GM19324 (cell line): ENCODE data around the gene CRACDL.

Experiments used
- ATAC-seq: cut with Tn5 transposase; IDR thresholded peaks from one replicate; pipeline ENCODE4 v1.9.1; 2021; ENCODE audit warnings: mild to moderate bottlenecking, moderate library complexity; ENCODE audit not compliant: unreplicated experiment, low FRiP score

The CRACDL gene

DNA sequence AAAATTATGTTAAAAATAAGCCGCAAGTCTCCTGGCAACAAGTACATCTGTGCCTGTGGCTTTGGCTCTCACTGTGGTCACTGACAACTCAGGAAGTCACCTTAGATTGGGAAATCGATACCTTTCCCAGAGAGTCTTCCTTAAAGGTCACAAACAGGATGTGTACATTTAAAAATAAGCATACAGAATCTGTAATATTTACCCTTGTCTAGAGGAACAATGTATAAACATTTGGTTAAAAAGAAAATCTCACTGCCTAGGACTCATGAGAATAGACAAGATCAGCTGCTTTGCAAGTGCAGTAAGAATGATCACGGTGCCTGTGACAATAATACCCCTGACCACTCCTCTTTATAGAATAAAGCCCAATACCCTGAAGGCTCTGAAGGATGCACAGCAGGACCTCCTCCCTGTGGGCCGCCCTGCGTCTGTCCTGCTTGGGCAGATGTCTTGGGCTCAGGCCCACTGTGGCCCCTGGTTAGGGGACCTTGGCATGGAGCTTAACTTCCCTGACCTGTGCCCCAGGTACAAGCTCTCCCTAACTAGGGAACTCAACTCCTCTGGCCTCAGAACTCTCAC lies 107.1 kb downstream of the CRACDL start:
- no peak for ATAC-seq

DNA sequence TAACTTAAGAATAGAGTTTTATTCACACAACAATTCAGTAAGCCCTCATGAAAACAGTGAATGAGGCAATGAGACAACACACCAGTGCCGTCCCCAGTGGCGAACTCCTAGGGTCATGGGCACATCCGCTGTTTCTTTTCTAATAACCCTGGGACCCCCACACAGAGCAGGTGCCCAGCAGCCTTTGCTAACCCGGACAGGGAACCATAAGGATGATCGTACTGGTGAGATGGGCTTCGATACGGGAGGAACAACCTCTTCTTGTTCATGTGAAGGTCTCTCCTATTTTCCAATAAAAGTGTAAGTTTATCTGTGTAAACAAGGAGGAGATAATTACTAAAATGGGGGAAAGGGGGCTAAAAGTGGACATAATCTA lies 107.7 kb downstream of the CRACDL start:
- ATAC-seq, result no peak

DNA sequence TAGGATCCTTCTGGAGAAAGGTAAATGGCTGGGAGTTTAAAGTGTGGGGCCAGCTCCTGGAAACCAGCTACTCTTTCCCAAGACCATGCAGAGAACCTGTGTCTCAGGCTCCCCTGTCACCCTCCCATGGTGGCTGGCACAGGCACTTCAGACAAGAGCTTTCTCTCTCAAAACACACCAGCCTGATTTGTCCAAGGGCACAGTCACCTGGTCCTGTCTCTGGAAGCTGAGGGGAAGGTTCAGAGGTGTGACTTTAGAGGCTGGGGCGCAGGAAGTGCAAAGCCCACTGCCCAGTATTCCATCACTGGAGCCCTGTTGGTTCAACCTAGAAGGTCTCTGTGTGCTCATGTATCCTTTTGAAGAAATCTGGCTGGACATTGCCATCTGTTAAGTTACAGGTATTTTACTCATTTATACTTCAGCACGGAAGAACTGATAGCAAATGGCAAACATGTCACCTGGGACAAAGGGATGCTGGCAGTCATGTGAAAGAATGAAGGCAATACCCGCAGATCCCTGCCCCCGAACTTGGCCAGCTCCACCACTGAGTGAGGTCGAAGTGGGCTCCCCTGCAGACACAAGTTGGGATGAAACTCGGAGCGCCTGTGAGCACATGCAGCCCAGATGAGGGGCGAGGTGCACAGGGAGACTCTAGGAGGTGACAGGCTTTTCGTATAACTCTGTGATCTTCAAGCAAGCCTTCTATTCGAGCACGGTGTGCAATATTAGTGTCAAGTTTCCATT lies 108.2 kb downstream of the CRACDL start:
- ATAC-seq, result no peak

DNA sequence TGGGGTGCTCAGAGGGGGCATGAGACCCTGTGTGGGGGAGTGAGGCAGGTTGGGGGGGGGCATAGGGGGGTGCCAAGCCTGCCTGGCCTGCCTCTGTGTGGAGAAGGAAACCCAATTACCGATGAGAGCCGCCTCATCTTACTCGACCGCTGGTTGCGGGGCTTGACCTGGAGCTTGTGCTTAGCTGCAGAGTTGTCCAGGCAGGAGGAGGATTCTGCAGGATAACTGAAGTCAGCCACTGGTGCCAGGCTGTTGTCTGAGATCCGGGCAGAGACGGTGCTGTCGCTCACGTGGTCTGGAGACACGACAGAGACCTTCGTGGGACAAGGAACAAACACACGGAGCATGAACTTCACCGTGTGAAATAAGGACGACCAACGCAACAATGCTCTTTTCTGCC lies 109.2 kb downstream of the CRACDL start:
- no peak for ATAC-seq

DNA sequence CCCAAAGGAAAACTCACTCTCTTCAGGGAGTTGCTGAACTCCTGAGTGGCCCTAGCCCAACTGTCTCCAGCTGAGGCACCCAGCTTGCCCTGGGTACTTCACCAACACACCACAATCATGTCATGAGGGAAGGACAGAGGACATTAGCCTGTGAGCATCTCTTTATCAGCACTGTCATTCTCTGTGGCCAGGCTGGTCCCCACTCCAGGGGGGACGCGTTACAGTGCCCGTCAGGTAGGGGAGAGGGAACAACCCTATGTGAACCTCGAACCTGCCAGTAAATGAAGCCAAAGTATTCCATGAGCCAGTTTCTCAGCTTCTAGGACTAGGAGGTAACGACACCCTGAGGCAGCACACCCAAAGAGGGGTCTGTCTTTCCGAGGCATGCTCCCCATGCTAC lies 110.2 kb downstream of the CRACDL start:
- no peak for ATAC-seq

DNA sequence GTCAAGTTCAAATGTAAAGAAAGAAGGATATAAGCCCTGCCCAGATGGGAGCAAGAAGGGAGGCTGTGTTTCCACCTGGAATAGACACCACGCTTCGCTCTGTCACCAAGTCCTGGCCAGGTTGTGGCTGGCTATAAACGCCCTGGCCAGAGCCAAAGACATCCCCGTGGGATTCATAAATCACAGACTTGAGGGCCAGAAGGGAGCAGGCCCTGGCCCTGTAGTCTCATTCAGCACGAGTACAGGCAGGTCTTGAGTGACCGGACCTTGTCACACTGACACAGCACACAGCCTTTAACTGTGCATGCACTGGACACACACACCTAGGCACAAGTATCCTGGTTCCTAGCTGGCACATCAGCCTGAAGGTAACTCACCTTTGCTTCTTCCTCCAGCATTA lies 110.6 kb downstream of the CRACDL start:
- ATAC-seq, result no peak

DNA sequence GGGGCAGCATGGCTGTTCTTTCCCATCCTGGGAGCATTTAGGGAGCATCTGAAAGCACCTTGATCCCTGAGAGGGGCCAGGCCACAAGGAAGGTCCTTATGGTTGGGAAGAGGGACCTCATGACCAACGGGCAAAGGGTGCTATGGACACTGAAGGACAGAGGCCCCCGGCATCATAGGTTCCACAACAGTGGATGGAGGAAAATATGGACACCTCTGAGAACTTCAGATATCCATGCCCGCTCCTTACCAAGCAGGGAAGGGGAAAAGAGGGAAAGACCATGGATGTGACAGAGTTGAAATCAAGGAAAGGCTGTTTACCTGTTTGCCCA lies 111.0 kb downstream of the CRACDL start:
- no peak for ATAC-seq

DNA sequence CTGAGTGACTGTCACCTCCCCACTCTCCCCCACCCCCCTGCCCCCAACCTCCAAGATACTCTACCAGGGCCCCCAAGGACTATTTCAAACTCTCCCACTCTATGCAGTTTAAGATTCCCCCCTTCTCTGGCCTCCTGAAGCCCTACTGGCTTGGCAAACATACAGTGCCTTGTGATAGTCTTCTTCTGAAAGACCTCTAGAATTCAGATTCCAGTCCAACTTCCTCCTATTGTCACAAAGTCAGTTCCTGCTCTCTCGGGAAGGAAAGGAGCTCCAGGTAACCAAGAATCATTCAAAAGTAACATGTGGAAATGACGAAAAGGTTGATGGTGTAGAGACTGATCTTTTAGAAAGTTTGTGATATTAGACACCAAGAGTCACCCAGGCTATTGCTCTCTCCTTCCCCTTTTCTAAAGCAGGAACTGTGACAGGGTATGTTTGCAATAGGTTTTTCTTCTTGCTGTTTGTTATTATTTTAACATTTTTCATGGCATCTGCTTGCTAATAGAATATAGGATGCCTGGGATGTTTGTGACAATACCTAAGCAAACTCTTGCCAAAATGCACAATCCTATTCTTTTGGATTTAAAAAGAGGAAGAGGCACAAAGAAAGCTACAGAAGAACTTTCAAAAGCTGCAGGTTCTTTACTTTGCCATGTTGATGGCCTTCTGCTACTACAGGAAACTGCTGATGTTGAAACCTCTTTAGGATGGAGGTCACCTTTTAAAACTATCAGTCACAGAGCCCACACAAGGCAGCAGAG lies 111.6 kb downstream of the CRACDL start:
- ATAC-seq, result no peak

DNA sequence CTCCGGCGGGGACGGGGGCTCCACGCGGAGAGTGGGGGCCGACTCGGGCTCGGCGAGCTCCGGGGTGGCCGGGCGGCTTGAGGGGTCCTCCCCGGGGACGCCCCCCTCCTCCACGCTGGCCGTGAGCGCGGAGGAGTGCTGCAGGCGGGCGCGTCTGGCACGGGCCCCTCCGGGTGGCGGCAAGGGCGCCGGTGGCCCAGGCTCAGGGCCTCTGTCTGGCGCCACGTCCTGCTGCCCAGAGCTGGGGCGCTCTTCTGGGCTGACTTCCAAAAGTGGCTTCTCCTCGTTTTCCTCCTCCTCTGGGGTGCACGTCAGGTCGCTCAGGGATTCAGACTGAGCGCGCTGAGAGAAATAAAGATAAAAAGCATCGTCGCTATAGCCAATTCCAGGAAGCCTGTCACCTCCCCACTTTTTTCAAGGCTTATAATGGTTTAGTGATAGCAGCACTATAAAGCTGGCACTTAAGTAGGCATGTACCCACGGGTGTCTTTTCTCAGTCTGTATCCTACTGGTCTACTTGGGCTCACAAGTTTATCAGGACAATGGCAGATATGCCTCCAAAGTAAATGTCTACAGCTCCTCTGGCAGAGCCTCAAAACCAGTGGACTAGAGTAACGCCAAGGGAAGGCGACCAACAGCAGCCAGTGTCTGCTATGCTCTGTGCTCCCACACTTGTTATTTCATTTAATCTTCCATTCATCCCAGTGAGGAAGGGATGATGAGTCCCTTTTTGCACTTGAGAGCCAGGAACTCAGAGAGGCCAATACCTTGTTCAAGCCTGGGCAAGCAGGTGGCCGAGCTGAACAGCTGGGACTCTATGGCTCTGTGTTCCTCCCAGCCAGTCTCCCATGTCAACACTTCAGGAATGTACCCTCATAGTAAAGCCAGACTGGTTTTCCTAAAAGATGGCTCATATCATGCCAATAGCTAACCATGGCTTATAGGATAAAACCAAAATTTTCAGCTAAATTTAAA lies 112.5 kb downstream of the CRACDL start:
- no peak for ATAC-seq

DNA sequence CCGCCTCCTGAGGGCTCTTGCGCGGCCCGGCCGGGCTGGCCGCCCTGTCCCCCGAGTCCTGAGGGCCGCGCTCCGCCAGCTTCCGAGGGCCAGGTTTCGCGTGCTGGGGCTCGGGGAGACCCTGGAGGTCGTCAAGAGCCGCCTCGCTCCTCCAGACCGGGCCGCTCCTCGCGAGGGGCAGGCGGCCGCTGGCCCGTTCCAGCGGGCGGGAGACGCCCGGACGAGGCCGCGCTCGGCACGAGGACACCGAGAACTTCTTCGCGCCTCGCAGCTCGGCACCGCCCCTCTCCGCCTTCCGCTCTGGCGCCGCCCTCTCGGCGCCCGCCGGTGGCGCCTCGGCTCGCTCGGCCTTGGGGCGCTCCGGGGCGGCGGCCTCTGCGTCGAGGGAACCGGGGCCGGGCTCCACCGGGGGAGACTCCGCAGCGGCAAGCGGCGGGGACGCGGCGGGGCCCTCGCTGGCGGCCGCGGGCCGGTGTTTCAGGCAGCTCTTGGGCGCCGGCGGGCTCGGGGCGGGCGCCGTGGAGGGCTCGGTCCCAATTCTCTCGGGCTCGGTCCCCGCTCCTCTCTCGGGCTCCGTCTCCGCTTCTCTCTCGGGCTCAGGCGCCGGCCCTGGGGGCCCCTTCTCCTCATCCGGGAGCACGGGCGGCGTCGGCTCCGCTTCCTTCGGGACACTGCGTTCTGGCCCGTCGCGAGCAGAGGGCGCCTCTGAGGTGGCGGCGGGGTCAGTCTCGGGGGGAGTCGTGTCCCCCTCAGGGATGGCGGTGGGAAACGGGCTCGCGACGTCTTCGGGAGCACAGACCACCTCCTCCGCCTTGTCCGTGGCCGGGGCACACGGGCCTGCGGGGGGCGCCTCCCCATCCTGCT lies 113.5 kb downstream of the CRACDL start:
- ATAC-seq, result no peak

DNA sequence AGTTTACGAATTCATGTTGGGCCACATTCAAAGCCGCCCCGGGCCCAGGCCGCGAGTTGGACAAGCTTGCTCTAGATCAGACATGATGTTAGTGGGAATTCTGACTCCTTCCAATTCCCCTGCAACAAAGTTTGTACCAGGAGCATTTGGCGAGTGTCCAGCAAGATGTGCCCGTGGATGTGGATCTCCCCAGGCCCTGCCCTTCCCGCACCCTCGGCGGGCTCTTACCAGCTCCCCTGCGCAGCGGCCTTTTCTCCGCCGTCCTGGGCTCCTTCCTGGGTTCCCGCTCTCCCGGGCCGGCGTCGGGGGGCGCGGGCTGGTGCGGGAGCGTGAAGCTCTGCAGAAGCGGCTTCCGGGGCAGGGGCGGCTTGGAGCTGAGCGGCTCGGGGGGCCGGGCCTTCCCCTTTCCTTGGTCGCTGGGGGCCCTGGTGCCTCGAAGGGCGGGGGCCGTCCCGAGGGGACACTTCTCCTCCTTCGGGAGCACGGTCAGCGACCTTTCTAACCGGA lies 114.3 kb downstream of the CRACDL start:
- no peak for ATAC-seq

DNA sequence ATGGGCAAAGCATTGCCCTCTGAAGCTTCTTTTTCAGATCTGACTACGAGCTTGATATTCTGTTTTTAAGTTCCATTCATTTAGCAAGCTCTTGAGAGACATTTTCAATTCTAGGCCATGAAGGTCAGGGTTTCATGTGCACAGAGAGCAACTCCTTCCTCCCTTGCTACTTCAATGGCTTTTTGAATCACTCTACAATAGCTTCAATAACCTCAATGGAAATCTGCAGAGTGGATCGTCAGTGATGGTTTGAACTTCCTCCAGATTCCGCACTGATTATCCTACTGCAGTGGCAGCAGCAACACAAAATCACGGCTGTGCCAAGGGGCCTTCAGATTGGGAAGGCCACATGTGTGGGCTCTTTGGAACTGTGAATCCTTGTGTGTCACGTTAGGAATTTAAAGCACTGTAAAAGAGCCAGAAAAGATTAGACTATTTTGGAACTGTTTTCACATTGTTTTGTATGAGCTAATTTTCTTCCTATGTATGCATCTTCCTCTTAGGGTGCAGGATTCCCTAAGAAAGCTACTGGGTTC lies 116.7 kb downstream of the CRACDL start:
- no peak for ATAC-seq

DNA sequence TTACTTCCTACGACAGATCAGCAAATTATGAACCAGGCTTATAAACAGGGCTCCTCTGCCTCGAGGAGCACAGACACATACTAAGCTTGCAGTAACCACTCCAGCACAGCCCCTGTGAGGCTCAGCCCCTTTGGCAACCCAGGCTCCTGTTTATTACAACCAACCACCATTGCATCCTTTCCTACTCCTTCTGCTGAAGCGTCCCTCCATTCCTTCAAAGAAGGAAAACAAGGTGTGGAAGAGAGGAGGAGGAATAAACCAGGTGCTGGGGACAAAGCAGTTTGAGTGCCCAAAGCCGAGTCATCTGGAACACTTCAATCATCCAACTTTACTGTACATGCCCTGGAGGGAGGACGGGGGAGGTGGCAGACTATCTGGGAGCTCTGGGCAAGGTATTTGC lies 117.9 kb downstream of the CRACDL start:
- no peak for ATAC-seq

DNA sequence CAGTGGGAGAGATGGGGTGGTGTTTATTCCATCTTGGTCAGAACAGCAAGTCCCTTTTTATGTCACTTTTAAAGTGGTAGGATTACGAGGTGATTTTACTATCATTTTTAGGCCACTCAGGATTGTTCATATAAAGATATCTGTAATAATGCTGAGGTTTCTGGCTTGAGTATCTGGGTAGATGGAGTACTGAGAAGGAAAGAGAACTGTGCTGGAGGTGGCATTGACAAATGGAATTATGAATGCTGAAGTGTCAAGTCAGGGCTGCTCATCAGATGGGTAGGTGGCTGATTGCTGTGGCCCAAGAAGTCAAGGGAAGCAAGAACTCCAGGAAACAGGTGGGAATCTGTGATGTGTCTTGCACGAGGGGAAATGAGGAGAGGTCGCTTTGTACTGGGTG lies 119.7 kb downstream of the CRACDL start:
- no peak for ATAC-seq

DNA sequence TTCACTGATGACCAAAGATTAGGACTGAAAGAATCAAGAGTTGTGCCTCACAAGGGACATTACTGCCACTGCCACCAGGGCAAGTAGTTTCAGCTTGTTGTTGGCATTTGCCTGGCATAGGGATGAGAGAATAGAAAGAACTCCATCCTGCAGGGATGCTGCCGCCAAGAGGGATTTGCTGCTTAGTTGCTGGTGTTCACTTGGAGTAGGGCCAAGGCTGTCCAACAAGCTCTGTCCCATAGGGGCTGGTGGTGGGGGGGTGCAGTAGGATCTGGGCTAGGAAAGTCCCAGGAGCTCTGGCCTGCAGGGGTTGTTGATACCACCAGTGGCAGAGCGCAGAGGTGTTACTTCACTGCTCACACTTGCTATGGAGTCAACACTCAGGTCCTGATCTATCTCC lies 120.2 kb downstream of the CRACDL start:
- no peak for ATAC-seq

DNA sequence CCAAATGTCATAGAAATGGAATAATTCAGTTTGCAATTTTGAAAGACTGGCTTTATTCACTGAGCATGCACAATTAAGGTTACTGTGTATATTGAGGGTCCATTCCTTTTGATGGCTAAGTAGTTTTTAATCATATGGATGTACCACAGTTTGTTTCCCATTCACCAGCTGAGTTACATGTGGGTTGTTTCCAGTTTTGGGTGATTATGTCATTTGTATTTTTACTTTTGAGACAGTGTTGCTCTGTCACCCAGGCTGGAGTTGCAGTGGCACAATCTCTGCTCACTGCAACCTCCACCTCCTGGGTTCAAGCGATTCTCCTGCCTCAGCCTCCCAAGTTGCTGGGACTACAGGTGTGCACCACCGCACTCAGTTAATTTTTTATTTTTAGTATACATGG lies 124.3 kb downstream of the CRACDL start:
- no peak for ATAC-seq

DNA sequence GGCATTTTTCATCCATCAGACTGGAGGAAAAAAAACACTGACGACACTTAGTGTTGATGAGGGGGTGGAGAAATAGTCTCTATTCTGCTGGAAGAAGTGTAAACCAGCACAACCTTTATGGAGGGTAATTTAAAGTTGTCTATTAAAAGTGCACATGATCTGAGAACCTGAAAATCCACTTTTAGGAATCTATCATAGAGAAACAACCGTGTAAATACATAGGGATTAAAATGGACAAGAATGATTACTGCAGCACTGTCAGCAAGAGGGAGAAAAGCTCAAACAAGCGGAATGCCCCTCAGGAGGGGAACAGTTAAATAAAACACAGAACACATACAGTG lies 125.5 kb downstream of the CRACDL start:
- ATAC-seq, result no peak

DNA sequence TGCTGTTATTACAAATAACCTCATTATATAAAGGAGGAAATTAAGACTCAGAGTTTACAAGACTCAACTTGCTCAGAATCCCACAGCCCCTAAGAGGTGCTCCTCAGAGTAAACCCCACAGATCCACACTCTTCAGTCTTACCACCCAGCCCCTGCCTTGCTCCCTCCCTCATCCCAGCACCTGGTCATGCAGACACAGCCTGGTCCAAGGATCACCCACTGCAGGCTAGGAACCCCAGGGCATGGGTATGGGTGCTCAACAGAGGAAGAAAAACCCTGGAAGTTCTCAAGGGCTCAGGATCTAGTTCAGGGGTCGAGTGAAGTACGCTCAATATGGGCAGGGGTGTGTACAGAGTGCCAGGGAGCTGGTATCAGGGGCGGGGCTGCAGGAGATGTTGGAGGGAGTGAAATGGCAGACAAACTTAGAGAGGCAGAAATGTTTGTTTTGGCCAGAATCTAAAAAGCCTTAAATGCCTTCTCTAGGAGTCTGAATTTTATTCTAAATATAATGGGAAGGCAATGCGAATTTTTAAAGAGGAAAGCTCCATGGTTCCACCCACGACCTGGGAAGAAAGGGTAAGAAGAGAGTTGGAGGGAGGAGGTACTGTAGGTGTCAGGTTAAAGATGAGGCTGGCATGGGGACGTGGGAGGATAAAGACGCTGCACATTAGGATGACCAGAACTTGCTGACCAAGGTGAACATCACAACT lies 126.0 kb downstream of the CRACDL start:
- ATAC-seq, result no peak

DNA sequence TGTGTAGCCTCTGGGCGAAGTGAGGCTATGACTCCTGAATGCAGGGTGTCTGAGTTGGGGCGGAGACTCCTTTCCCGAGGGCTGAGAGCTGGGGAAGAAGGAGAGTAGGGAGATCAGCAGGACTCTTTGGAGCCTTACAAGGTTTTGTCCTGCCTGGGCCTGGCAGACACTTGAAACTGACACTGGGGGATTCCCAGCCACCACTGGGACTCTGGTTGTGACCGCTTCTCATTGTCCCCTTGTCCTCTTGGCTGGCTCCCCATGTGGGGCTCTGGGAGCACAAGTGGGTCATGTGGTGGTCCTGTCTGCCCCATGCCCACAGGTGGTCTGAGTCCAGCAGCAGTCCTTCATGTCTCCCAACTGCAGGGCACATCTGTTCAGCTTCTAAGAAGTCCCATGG lies 126.9 kb downstream of the CRACDL start:
- no peak for ATAC-seq
